Measurements from ENCODE around the gene RPS6KA2. TPM values are rescaled to one million over a fixed set of nuclear protein-coding genes. Genes with fewer than 3 reads are reported as not detected.

RPS6KA2 gene
- total and polyA plus RNA-seq, 2 donors (not counting 3 experiments of a cell fraction or from before 2014, with no cell fraction given) = 54.5 to 75.8 TPM

GRCh38 chr6:166624275-166624674 is 2.8 kb downstream of the RPS6KA2 start:
- no peaks in the 10 kb centered on the region for H3K27me3 ChIP-seq (ENCODE audit: control insufficient read depth in 2 of 2, insufficient read depth in 2 of 2, low read length in 2 of 2)
- ChIA-PET CTCF (interaction anchor here (0.9 to 1.1 kb wide), 2 partner anchors 23 to 25 kb away, joined by 3 read pairs; no protein-coding TSS in a partner anchor), POLR2A (no interaction called here)
- peaks cover 37% of the 10 kb centered on the region for H3K79me2 ChIP-seq (ENCODE audit: control insufficient read depth, insufficient read depth, low read length)
- H3K9ac ChIP-seq (replicated peaks; ENCODE audit: extremely low read depth, insufficient read depth, low read length) = no peak overlapping the region
- DNase-seq (ENCODE audit: low read depth, low spot score) (peak; percentile 28), FAIRE-seq (no peak)
- dilution Hi-C loops (cut with MboI; ENCODE audit: extremely low pct_ligation_motif_present, low sequenced_read_pairs) = no loop called here
- H3K27ac ChIP-seq (ENCODE audit: insufficient read depth, low read depth, low read length) = no peak overlapping the region
- no peaks in the 10 kb centered on the region for H3K36me3 ChIP-seq (ENCODE audit: control insufficient read depth in 2 of 2, extremely low read depth in 1 of 2, insufficient read depth in 2 of 2, low read length in 2 of 2)
- TF ChIP-seq JUN (IDR thresholded peaks at IDR 0.05; ENCODE audit: borderline replicate concordance, insufficient read depth, insufficient read length, low read depth) (no peak), CTCF (IDR thresholded peaks at IDR 0.05; ENCODE audit: extremely low read depth in 1 of 2, insufficient read depth in 1 of 2, low read depth in 1 of 2, low read length in 2 of 2) (no peak)
- no peak overlapping the region for H2AFZ ChIP-seq (ENCODE audit: low read depth, low read length)
- peak overlapping the region; percentile 8 for H3K4me2 ChIP-seq (ENCODE audit: insufficient read depth, low read length)
- no peak overlapping the region for H3K4me3 ChIP-seq (replicated peaks in 1 of 3; ENCODE audit: insufficient read depth in 1 of 3, low read depth in 1 of 3, low read length in 3 of 3)
- BruUV-seq (replicated peaks) = no TSS peak
- H3K9me3 ChIP-seq (replicated peaks; ENCODE audit: control insufficient read depth, insufficient read depth, low read length) = no peaks in the 10 kb centered on the region
- intact Hi-C loops (cut with micrococcal nuclease) = no loop called here
- H4K20me1 ChIP-seq (replicated peaks; ENCODE audit: control insufficient read depth, extremely low read depth, insufficient read depth, low read length) = no peaks in the 10 kb centered on the region
- no peaks in the 10 kb centered on the region for H3K9me1 ChIP-seq (replicated peaks; ENCODE audit: control insufficient read depth, extremely low read depth, insufficient read depth, low read length)
- peaks cover 57% of the 10 kb centered on the region for H3K4me1 ChIP-seq (ENCODE audit: control insufficient read depth, extremely low read depth, insufficient read depth, low read length)

- DNase-seq (ENCODE audit: low read depth, low spot score) = no peak
- H3K9me1 ChIP-seq (replicated peaks; ENCODE audit: control insufficient read depth, extremely low read depth, insufficient read depth, low read length) = no peaks in the 10 kb centered on the region
- H3K4me3 ChIP-seq (replicated peaks in 1 of 3; ENCODE audit: insufficient read depth in 1 of 3, low read depth in 1 of 3, low read length in 3 of 3) = no peak overlapping the region
- H3K4me1 ChIP-seq (ENCODE audit: control insufficient read depth, extremely low read depth, insufficient read depth, low read length) = peaks cover 48% of the 10 kb centered on the region
- dilution Hi-C loops (cut with MboI; ENCODE audit: extremely low pct_ligation_motif_present, low sequenced_read_pairs) = no loop called here
- H3K36me3 ChIP-seq (ENCODE audit: control insufficient read depth in 2 of 2, extremely low read depth in 1 of 2, insufficient read depth in 2 of 2, low read length in 2 of 2) = peaks cover 0 to 6% of the 10 kb centered on the region in 2 experiments
- no peak for FAIRE-seq
- H3K9me3 ChIP-seq (replicated peaks; ENCODE audit: control insufficient read depth, insufficient read depth, low read length) = no peaks in the 10 kb centered on the region
- TF ChIP-seq GATA2 (IDR thresholded peaks at IDR 0.05; ENCODE audit: insufficient read depth, insufficient read length, low read depth, low read length) = no peak
- TF ChIP-seq, protein P1, sequence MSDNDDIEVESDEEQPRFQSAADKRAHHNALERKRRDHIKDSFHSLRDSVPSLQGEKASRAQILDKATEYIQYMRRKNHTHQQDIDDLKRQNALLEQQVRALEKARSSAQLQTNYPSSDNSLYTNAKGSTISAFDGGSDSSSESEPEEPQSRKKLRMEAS (IDR thresholded peaks at IDR 0.05; ENCODE audit: insufficient read depth, insufficient read length) = no peak
- no peak overlapping the region for H3K9ac ChIP-seq (replicated peaks; ENCODE audit: extremely low read depth, insufficient read depth, low read length)
- no peak overlapping the region for H2AFZ ChIP-seq (ENCODE audit: low read depth, low read length)
- H4K20me1 ChIP-seq (replicated peaks; ENCODE audit: control insufficient read depth, extremely low read depth, insufficient read depth, low read length) = no peaks in the 10 kb centered on the region
- intact Hi-C loops (cut with micrococcal nuclease) = no loop called here
- no peak overlapping the region for H3K27ac ChIP-seq (ENCODE audit: insufficient read depth, low read depth, low read length)
- H3K79me2 ChIP-seq (ENCODE audit: control insufficient read depth, insufficient read depth, low read length) = peaks cover 40% of the 10 kb centered on the region
- no peak overlapping the region for H3K4me2 ChIP-seq (ENCODE audit: insufficient read depth, low read length)
- no peaks in the 10 kb centered on the region for H3K27me3 ChIP-seq (ENCODE audit: control insufficient read depth in 2 of 2, insufficient read depth in 2 of 2, low read length in 2 of 2)
- ChIA-PET CTCF (interaction anchor here (0.7 to 1.5 kb wide), 6 partner anchors 34 to 147 kb away, joined by 3 read pairs; no protein-coding TSS in a partner anchor), POLR2A (no interaction called here)
- no TSS peak for BruUV-seq (replicated peaks)
Measured at GRCh38 chr6:166623318-166623717, 3.7 kb downstream of the RPS6KA2 start.

Measured in endothelial cell of umbilical vein (primary cell).